GM19455 (cell line): ENCODE measurements around the gene CYTH3.
"Not testable (repeated sequence)": the region's sequence is repeated elsewhere in the genome, so short reads cannot be mapped to it uniquely, and the experiment has no call there.

Experiments used
- ATAC-seq: cut with Tn5 transposase; IDR thresholded peaks from one replicate; pipeline ENCODE4 v1.9.1; 2021; ENCODE audit not compliant: unreplicated experiment

The CYTH3 gene

DNA sequence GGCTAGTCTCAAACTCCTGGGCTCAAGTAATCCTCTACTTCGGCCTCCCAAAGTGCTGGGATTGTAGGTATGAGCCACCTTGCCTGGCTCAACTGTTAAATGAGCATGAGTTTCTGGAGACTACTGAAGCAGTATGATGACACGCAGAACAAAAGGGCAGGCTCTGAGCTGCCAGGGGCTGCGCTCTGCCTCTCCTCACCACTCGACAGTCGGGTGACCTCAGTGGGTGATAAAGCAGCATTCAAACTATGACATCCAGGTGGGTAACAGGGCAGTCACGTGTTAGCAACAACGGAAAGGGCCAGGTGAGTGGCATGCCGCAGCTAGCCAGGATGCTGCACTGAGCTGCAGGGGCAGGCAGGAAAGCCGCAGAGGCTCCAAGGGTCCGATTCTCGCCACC, 71.5 kb downstream of the CYTH3 start:
- ATAC-seq = no peak

GRCh38 chr7:6198689-6199595, 73.5 kb downstream of the CYTH3 start:
- ATAC-seq = no peak

DNA sequence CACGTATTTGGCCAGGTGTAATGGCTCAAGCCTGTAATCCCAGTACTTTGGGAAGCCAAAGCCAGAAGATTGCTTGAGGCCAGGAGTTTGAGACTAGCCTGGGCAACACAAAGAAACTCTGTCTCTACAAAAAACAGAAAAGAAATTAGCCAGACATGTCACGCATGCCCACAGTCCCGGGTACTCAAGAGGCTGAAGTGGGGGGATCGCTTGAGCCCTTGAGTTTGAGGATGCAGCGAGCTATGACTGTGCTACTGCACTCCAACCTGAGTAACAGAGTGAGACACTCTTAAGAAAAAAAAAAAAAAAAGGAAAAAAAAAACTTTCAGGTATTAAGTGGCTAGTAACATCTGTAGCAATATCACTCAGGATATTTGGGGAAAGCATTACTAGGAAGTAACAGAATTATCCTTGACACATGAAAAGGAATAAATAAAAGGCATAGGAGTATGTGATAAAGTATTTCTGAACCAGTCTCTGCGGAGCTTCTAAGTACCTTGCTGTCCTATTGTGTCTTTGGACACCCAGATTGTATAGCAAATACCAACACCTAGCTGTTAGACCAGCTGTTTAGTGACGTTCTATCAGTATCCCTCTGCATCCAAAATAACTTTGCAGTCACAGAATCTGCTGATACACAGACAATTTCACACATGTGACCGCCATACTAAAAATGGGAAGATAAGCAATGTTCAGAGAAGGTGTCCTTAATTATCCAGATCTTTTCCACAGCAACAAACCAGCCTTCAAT, 74.4 kb downstream of the CYTH3 start:
- no peak for ATAC-seq

DNA sequence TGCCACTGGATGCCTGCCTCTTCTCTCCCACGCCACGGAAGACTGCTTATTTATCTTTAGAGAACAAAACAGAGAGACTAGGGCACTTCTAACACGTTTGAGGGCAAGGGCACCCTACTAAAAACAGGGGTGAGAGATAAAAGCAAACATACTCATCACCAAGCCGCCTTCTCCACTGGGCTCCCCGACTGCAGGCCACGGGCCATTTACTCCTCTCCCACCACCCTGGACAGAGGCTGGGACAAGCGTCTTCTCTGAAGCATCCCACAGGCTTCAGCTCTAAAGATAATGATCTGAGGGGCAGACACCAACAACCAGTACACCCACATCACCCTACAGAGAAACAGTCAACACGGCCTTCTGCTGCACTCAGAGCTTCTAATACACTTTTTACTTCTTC, 78.7 kb downstream of the CYTH3 start:
- no peak for ATAC-seq

- not testable (repeated sequence) for ATAC-seq
These were observed 81.9 kb downstream of the CYTH3 start for GRCh38 chr7:6190563-6190962.

DNA sequence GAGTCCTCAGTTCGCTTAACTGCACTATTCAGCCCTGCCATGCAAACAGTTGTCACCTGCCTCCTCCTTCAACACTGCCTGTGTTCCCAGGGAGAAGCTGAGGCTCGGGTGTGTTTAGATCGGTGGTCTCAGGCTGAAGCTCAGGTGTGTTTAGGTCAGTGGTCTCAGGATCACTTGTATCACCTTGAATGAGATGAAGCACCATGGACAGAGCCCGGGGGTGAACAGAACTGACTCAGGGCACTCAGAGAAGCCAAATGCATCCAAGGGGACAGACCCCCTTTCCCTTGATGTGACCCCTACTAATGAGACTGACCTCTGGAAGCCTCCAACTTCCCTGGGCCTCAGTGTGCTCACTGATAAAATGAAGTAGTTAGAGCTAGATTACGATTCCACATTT, 84.0 kb downstream of the CYTH3 start:
- ATAC-seq = no peak

DNA sequence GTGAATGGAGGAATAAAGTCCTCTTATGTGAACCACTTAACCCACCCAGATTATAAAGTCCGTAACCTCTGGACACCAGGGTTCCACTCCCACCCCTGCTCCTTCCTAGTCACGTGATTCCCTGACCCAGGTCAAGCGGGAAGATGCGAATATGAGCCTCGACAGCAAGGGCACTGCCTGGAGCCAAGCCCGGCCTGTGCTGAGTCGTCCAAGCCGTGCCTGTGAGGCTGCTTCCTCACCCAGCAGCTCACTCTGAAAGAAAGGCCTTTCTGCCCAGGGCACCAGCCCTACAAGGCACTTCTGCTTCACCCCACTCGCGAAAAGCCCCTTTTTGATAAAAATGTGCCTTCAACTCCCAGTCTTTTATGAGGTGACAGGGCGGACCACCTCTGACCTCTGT, 85.8 kb downstream of the CYTH3 start:
- no peak for ATAC-seq

DNA sequence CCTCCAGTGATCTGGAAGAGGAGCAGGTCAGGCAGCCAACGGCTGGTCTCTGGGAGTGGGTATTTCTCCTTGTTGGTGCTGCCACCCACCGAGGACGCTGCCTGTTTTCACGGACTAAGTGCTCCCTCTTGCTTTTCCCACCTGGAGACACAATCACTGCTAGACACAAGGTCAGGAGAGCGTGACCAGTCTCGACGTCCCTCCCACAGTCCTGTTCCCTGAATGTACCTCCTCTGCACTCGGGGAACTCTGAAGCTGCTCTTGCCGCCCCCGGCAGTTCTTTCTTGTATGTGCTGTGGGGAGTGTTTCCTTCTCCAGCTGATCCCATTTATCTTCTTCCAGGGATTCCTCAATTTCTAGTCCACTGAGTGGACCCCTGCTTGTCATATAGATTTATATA, 89.4 kb downstream of the CYTH3 start:
- no peak for ATAC-seq

- no peak for ATAC-seq
These were observed 91.3 kb downstream of the CYTH3 start for GRCh38 chr7:6181136-6181535.

DNA sequence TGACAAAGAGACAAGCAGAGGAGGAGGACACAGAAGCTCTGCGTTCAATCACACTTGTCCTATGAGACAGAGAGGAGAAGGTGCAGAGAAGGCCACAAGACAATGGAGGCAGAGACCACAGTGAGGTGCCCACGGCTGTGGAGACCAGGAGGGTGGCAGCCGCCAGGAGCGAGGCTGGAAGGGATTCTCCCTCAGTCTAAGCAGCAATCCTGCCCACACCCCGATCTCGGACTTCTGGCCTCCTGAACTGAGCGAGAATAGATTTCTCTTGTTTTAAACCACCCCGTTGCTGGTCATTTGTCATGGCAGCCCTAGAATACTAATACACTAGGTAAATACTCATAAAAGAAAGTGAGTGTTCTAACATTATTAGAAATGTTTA, 92.1 kb downstream of the CYTH3 start:
- ATAC-seq = no peak

DNA sequence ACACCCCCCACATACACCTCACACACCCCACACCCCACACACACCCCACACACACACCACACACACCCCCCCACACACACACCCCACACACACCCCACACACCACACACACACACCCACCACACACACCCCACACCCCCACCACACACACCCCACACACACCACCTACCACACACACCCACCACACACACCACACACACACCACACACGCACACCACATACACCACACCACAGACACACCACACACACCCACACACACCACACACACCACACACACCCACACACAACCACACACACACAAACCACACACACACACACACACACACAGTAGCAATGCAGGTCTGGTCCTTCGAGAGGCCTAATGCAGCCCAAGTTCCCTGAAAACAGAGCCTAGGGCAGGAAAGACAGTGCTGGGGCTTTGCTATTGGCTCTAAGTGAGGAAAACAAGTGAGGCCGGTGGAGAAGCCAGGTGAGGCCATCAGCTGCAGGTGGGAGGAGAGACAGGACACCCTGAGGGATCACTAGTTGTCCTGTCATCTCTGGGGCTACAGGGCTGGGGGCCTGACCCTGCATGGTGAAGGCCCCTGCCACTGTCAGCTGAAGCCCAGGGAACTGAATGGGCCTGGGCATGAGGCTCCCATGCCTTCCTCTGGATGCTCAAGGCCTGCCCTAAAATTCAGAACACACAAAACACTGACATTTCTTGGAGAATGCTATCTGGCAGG, 92.6 kb downstream of the CYTH3 start:
- ATAC-seq = no peak

- no peak for ATAC-seq
These were observed 94.0 kb downstream of the CYTH3 start for GRCh38 chr7:6178298-6179029.

- ATAC-seq = no peak
These were observed 96.8 kb downstream of the CYTH3 start for GRCh38 chr7:6175645-6176044.

DNA sequence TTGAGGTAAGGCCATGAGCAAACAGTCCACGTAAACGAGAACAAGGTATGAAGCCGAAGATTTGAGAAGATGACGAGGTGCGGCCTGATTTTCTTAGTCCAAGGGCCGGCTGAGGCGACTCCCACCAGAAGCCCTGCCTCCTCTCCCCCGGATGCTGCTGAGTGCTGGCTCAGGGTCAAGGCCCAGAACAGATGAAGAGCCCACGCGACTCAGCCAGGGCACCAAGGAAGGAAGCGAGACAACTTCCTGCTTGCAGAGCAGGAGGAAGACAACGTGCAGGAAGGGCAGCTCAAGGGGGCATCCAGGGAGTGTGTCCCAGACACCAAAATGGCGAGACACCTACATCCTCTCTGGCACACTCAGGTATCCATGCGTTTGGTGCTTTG, 99.5 kb downstream of the CYTH3 start:
- no peak for ATAC-seq

- no peak for ATAC-seq
These were observed 100.1 kb downstream of the CYTH3 start for GRCh38 chr7:6172224-6172909.

GRCh38 chr7:6171532-6172223, 100.7 kb downstream of the CYTH3 start:
- no peak for ATAC-seq

DNA sequence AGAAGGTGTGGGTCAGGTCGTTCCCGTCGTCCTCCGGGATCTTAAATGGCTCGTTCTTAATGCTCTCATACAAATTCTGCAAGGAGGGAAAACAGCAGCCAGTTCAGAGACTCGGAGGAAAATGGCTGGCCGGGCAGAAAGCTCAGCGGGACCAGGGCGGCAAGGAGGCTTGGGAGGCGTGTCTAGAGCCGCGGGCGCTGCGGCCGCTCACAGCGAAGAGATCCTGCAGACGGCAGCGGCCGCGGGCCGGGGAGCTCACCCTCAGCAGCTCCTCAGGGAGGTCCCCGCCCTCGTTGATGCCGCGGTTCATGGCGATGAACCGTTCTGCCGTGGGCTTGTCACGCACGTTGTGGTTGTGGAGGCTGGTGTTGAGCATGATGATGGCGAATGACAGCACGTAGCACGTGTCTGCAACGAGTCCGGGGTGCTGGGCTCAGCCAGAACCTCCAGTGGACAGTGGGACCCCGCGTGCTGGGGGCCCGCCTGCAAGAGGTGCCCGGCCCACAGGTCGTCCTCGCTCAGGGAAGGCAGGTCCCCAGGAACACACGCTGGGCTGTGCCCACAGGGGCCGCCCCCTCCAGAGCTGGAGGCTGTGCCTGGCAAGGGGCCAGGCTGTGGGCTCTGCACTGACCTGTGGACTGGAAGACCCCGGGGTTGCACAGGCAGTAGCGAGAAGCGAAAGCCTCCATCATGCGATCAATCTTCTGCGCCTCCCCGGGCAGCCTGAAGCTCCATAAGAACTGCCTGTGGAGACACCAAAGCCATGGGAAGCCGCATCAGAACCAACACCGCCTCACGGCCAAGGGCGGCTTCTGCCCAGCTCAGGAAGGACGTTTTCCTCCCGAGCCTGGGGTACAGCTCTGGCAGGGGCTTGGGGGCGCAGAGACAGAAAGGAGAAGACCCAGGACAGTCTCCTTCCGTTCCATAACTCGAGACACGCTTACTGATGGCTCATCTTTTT, 101.6 kb downstream of the CYTH3 start:
- ATAC-seq = no peak

GRCh38 chr7:6169805-6170520, 102.5 kb downstream of the CYTH3 start:
- no peak for ATAC-seq
